ENCODE measurements around the gene OLA1.

The OLA1 gene

DNA sequence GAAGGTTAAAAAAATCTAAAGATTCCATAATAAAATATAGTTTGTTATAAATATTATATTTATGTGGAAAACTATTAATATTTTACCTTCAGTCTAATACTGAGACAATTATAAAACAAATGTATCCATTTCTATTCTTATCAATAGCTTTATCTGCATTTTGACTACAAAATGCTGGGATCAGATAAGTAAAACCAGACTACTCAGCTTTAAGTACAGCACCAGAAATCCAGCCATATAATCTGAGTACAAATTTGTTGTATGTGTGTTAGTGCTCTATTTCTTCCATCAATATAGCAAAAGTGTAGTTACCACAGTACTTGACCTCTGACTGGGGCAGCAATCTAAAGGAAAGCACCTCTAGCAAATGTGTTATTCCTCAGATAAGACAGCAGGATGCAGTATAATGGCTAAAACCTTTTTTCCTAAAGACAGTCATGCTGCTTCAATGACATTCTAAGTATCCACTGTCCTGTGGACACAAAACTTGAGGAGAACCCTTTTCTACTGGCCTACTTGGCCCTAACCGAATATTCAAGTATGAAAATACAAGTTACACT lies 68.1 kb downstream of the OLA1 start:
- no peak overlapping the region for H3K14ac ChIP-seq (ENCODE audit: low read length)
- no peaks in the 10 kb centered on the region for H3K27me3 ChIP-seq (ENCODE audit: insufficient read depth, low read length)
- H2AK5ac ChIP-seq (ENCODE audit: low read length) = no peak overlapping the region
- H3K9ac ChIP-seq (ENCODE audit: low read length) = no peak overlapping the region
- H3K23ac ChIP-seq (ENCODE audit: low read length) = no peak overlapping the region
- H3K79me2 ChIP-seq (ENCODE audit: control insufficient read depth, insufficient read depth, low read length, poor library complexity) = no peaks in the 10 kb centered on the region
- H3K18ac ChIP-seq (ENCODE audit: low read length) = no peak overlapping the region
- no peak overlapping the region for H2BK5ac ChIP-seq (ENCODE audit: low read depth, low read length, poor library complexity)
- no peak overlapping the region for H3K27ac ChIP-seq (ENCODE audit: low read depth, low read length)
- no peak overlapping the region for H4K91ac ChIP-seq (ENCODE audit: low read depth, low read length)
- no peaks in the 10 kb centered on the region for H3K4me1 ChIP-seq (ENCODE audit: control insufficient read depth in 1 of 2, insufficient read depth in 2 of 2, low read length in 2 of 2)
- H2AFZ ChIP-seq (ENCODE audit: insufficient read depth, low read length, poor library complexity) = no peak overlapping the region
- no peak overlapping the region for H3K4ac ChIP-seq (ENCODE audit: low read depth, low read length)
- H3K36me3 ChIP-seq (ENCODE audit: control insufficient read depth in 1 of 2, insufficient read depth in 2 of 2, low read length in 2 of 2) = no peaks in the 10 kb centered on the region
- H4K12ac ChIP-seq (ENCODE audit: low read depth, low read length) = no peak overlapping the region
- no peak overlapping the region for H2BK12ac ChIP-seq (ENCODE audit: low read length)
- no peak overlapping the region for H4K8ac ChIP-seq (ENCODE audit: low read depth, low read length)
- WGBS (ENCODE audit: extremely low coverage, insufficient coverage, insufficient read length) = no CpG with 5 or more reads among the region's 1 CpG
- H3K4me2 ChIP-seq (ENCODE audit: low read length) = no peak overlapping the region
- no peaks in the 10 kb centered on the region for H3K9me3 ChIP-seq (ENCODE audit: insufficient read depth, low read depth, low read length)
- H2BK120ac ChIP-seq (ENCODE audit: insufficient read depth, low read length, poor library complexity) = no peak overlapping the region
- DNase-seq = peak in 1 of 2 donors; percentile 31
- no peak overlapping the region for H3K4me3 ChIP-seq (ENCODE audit: low read depth, low read length)
- no peaks in the 10 kb centered on the region for H3K79me1 ChIP-seq (ENCODE audit: low read length)

GRCh38 chr2:174177316-174177890 lies 70.9 kb downstream of the OLA1 start:
- no peak overlapping the region for H2AFZ ChIP-seq (ENCODE audit: insufficient read depth, low read length, poor library complexity)
- no peaks in the 10 kb centered on the region for H3K4me1 ChIP-seq (ENCODE audit: control insufficient read depth in 1 of 2, insufficient read depth in 2 of 2, low read length in 2 of 2)
- H2AK5ac ChIP-seq (ENCODE audit: low read length) = no peak overlapping the region
- H2BK12ac ChIP-seq (ENCODE audit: low read length) = no peak overlapping the region
- no peaks in the 10 kb centered on the region for H3K79me1 ChIP-seq (ENCODE audit: low read length)
- no CpG with 5 or more reads among the region's 2 CpGs for WGBS (ENCODE audit: extremely low coverage, insufficient coverage, insufficient read length)
- H3K4me2 ChIP-seq (ENCODE audit: low read length) = no peak overlapping the region
- no peak overlapping the region for H2BK5ac ChIP-seq (ENCODE audit: low read depth, low read length, poor library complexity)
- H2BK120ac ChIP-seq (ENCODE audit: insufficient read depth, low read length, poor library complexity) = no peak overlapping the region
- H3K23ac ChIP-seq (ENCODE audit: low read length) = no peak overlapping the region
- H3K14ac ChIP-seq (ENCODE audit: low read length) = no peak overlapping the region
- no peaks in the 10 kb centered on the region for H3K27me3 ChIP-seq (ENCODE audit: insufficient read depth, low read length)
- no peak overlapping the region for H3K4ac ChIP-seq (ENCODE audit: low read depth, low read length)
- H3K18ac ChIP-seq (ENCODE audit: low read length) = no peak overlapping the region
- H4K8ac ChIP-seq (ENCODE audit: low read depth, low read length) = no peak overlapping the region
- H3K27ac ChIP-seq (ENCODE audit: low read depth, low read length) = no peak overlapping the region
- no peaks in the 10 kb centered on the region for H3K36me3 ChIP-seq (ENCODE audit: control insufficient read depth in 1 of 2, insufficient read depth in 2 of 2, low read length in 2 of 2)
- H3K4me3 ChIP-seq (ENCODE audit: low read depth, low read length) = no peak overlapping the region
- H4K12ac ChIP-seq (ENCODE audit: low read depth, low read length) = no peak overlapping the region
- no peak for DNase-seq
- H3K79me2 ChIP-seq (ENCODE audit: control insufficient read depth, insufficient read depth, low read length, poor library complexity) = no peaks in the 10 kb centered on the region
- no peak overlapping the region for H3K9ac ChIP-seq (ENCODE audit: low read length)
- no peak overlapping the region for H4K91ac ChIP-seq (ENCODE audit: low read depth, low read length)
- peaks cover 3% of the 10 kb centered on the region for H3K9me3 ChIP-seq (ENCODE audit: insufficient read depth, low read depth, low read length)

GRCh38 chr2:174176898-174177297 lies 71.4 kb downstream of the OLA1 start:
- DNase-seq = peak; percentile 78 to 94
- Histone ChIP-seq H3K4me2 (ENCODE audit: low read length) (no peak overlapping the region), H3K79me1 (ENCODE audit: low read length) (no peaks in the 10 kb centered on the region), H2AK5ac (ENCODE audit: low read length) (no peak overlapping the region), H3K18ac (ENCODE audit: low read length) (no peak overlapping the region), H2BK120ac (ENCODE audit: insufficient read depth, low read length, poor library complexity) (no peak overlapping the region), H3K23ac (ENCODE audit: low read length) (no peak overlapping the region), H2BK12ac (ENCODE audit: low read length) (no peak overlapping the region), H3K27me3 (ENCODE audit: insufficient read depth, low read length) (no peaks in the 10 kb centered on the region), H3K4ac (ENCODE audit: low read depth, low read length) (no peak overlapping the region), H3K14ac (ENCODE audit: low read length) (no peak overlapping the region), H3K36me3 (ENCODE audit: control insufficient read depth in 1 of 2, insufficient read depth in 2 of 2, low read length in 2 of 2) (no peaks in the 10 kb centered on the region), H4K12ac (ENCODE audit: low read depth, low read length) (no peak overlapping the region), H3K4me3 (ENCODE audit: low read depth, low read length) (no peak overlapping the region), H2BK5ac (ENCODE audit: low read depth, low read length, poor library complexity) (no peak overlapping the region), H3K4me1 (ENCODE audit: control insufficient read depth in 1 of 2, insufficient read depth in 2 of 2, low read length in 2 of 2) (no peaks in the 10 kb centered on the region), H3K79me2 (ENCODE audit: control insufficient read depth, insufficient read depth, low read length, poor library complexity) (no peaks in the 10 kb centered on the region), H3K27ac (ENCODE audit: low read depth, low read length) (no peak overlapping the region), H3K9me3 (ENCODE audit: insufficient read depth, low read depth, low read length) (peaks cover 5% of the 10 kb centered on the region), H3K9ac (ENCODE audit: low read length) (no peak overlapping the region), H4K91ac (ENCODE audit: low read depth, low read length) (no peak overlapping the region), H2AFZ (ENCODE audit: insufficient read depth, low read length, poor library complexity) (no peak overlapping the region), H4K8ac (ENCODE audit: low read depth, low read length) (no peak overlapping the region)
- WGBS (ENCODE audit: extremely low coverage, insufficient coverage, insufficient read length) = no CpG with 5 or more reads among the region's 1 CpG

DNA sequence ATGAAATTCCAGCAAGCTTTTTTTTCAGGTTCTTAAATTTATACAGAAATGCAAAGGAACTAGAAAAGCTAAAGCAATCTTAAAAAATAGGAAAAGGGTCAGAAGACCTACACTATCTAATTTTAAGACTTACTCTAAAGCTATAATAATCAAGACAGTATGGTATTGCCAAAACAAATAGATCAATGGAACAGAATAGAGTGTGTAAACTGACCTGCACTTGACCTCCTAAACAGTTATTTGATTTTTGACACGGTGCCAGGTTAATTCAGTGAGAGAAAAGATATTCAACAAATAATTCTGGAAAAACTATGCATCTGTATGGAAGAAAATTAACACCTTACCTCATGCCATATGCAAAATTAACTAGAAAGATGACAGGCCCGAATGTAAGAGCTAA lies 73.6 kb downstream of the OLA1 start:
- H3K4ac ChIP-seq (ENCODE audit: low read depth, low read length) = no peak overlapping the region
- no peaks in the 10 kb centered on the region for H3K36me3 ChIP-seq (ENCODE audit: control insufficient read depth in 1 of 2, insufficient read depth in 2 of 2, low read length in 2 of 2)
- H2BK12ac ChIP-seq (ENCODE audit: low read length) = no peak overlapping the region
- H3K9ac ChIP-seq (ENCODE audit: low read length) = no peak overlapping the region
- H3K23ac ChIP-seq (ENCODE audit: low read length) = no peak overlapping the region
- no peak for DNase-seq
- H2BK120ac ChIP-seq (ENCODE audit: insufficient read depth, low read length, poor library complexity) = no peak overlapping the region
- no peak overlapping the region for H4K8ac ChIP-seq (ENCODE audit: low read depth, low read length)
- H3K18ac ChIP-seq (ENCODE audit: low read length) = no peak overlapping the region
- H3K4me3 ChIP-seq (ENCODE audit: low read depth, low read length) = no peak overlapping the region
- no peak overlapping the region for H4K91ac ChIP-seq (ENCODE audit: low read depth, low read length)
- no CpG with 5 or more reads among the region's 2 CpGs for WGBS (ENCODE audit: extremely low coverage, insufficient coverage, insufficient read length)
- H3K4me1 ChIP-seq (ENCODE audit: control insufficient read depth in 1 of 2, insufficient read depth in 2 of 2, low read length in 2 of 2) = no peaks in the 10 kb centered on the region
- no peak overlapping the region for H3K27ac ChIP-seq (ENCODE audit: low read depth, low read length)
- no peaks in the 10 kb centered on the region for H3K27me3 ChIP-seq (ENCODE audit: insufficient read depth, low read length)
- no peaks in the 10 kb centered on the region for H3K79me1 ChIP-seq (ENCODE audit: low read length)
- H3K4me2 ChIP-seq (ENCODE audit: low read length) = no peak overlapping the region
- no peaks in the 10 kb centered on the region for H3K79me2 ChIP-seq (ENCODE audit: control insufficient read depth, insufficient read depth, low read length, poor library complexity)
- no peak overlapping the region for H2AFZ ChIP-seq (ENCODE audit: insufficient read depth, low read length, poor library complexity)
- H3K14ac ChIP-seq (ENCODE audit: low read length) = no peak overlapping the region
- no peak overlapping the region for H2BK5ac ChIP-seq (ENCODE audit: low read depth, low read length, poor library complexity)
- peaks cover 5% of the 10 kb centered on the region for H3K9me3 ChIP-seq (ENCODE audit: insufficient read depth, low read depth, low read length)
- no peak overlapping the region for H4K12ac ChIP-seq (ENCODE audit: low read depth, low read length)
- no peak overlapping the region for H2AK5ac ChIP-seq (ENCODE audit: low read length)
